Ishikawa (cell line): ENCODE results near the gene PEX11G.

Experiments
- CEBPB ChIP-seq: IDR thresholded peaks from 2 replicates; pipeline ENCODE4 v1.6.1; 2012
- CREB1 ChIP-seq: IDR thresholded peaks from 2 replicates; pipeline ENCODE4 v1.6.1; 2012; ENCODE audit warnings: low read depth
- EP300 ChIP-seq: IDR thresholded peaks from 2 replicates; pipeline ENCODE4 v1.6.1; 2012; ENCODE audit warnings: borderline replicate concordance
- FOXM1 ChIP-seq: IDR thresholded peaks from 2 replicates; pipeline ENCODE4 v1.6.1; 2012; ENCODE audit warnings: low read depth, borderline replicate concordance
- RAD21 ChIP-seq: IDR thresholded peaks from 2 replicates; pipeline ENCODE4 v1.6.1; 2012; ENCODE audit warnings: low read depth
- REST ChIP-seq: IDR thresholded peaks from 2 replicates; pipeline ENCODE4 v1.6.1; 2012; ENCODE audit warnings: low read depth, mild to moderate bottlenecking
- YY1 ChIP-seq: IDR thresholded peaks from 2 replicates; pipeline ENCODE4 v1.6.1; 2012; ENCODE audit warnings: low read depth
- ZBTB7A ChIP-seq: IDR thresholded peaks from 2 replicates; pipeline ENCODE4 v1.6.1; 2012; ENCODE audit warnings: low read depth
- TF ChIP-seq, protein P1 (sequence below): IDR thresholded peaks from 2 replicates; pipeline ENCODE4 v1.6.1; 2012

GRCh38 chr19:7480222-7480969 lies 8.4 kb downstream of the PEX11G start:
- TF ChIP-seq, protein P1, sequence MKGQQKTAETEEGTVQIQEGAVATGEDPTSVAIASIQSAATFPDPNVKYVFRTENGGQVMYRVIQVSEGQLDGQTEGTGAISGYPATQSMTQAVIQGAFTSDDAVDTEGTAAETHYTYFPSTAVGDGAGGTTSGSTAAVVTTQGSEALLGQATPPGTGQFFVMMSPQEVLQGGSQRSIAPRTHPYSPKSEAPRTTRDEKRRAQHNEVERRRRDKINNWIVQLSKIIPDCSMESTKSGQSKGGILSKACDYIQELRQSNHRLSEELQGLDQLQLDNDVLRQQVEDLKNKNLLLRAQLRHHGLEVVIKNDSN, result no peak
- TF ChIP-seq RAD21 (no peak), YY1 (no peak), FOXM1 (no peak), ZBTB7A (no peak), EP300 (no peak), REST (no peak), CREB1 (no peak), CEBPB (no peak)
